ENCODE data around the gene TF.

The TF gene

GRCh38 chr3:133812872-133813271, 66.7 kb downstream of the TF start:
- no peak for DNase-seq (ENCODE audit: low read depth in 2 of 2)

- DNase-seq (ENCODE audit: low read depth in 2 of 2): no peak
Measured at GRCh38 chr3:133815386-133815785, 69.2 kb downstream of the TF start.

- DNase-seq (ENCODE audit: low read depth in 2 of 2): no peak
Measured at GRCh38 chr3:133820129-133820528, 73.9 kb downstream of the TF start.

GRCh38 chr3:133820889-133821675, 74.9 kb downstream of the TF start:
- DNase-seq (ENCODE audit: low read depth in 2 of 2): no peak

GRCh38 chr3:133821767-133822638, 75.8 kb downstream of the TF start:
- no peak for DNase-seq (ENCODE audit: low read depth in 2 of 2)

GRCh38 chr3:133824961-133825485, 78.8 kb downstream of the TF start:
- no peak for DNase-seq (ENCODE audit: low read depth in 2 of 2)

GRCh38 chr3:133825969-133826727, 80.0 kb downstream of the TF start:
- no peak for DNase-seq (ENCODE audit: low read depth in 2 of 2)

GRCh38 chr3:133827136-133827535, 80.9 kb downstream of the TF start:
- DNase-seq (ENCODE audit: low read depth in 2 of 2): no peak

GRCh38 chr3:133827684-133828083, 81.5 kb downstream of the TF start:
- no peak for DNase-seq (ENCODE audit: low read depth in 2 of 2)

GRCh38 chr3:133828576-133829309, 82.5 kb downstream of the TF start:
- no peak for DNase-seq (ENCODE audit: low read depth in 2 of 2)

GRCh38 chr3:133829310-133829707, 83.1 kb downstream of the TF start:
- DNase-seq (ENCODE audit: low read depth in 2 of 2): no peak

- DNase-seq (ENCODE audit: low read depth in 2 of 2): no peak
Measured at GRCh38 chr3:133830071-133830470, 83.9 kb downstream of the TF start.

GRCh38 chr3:133831966-133832801, 86.0 kb downstream of the TF start:
- DNase-seq (ENCODE audit: low read depth in 2 of 2): no peak

- no peak for DNase-seq (ENCODE audit: low read depth in 2 of 2)
Measured at GRCh38 chr3:133832802-133833144, 86.6 kb downstream of the TF start.

- no peak for DNase-seq (ENCODE audit: low read depth in 2 of 2)
Measured at GRCh38 chr3:133833267-133833666, 87.1 kb downstream of the TF start.

GRCh38 chr3:133833880-133834620, 87.9 kb downstream of the TF start:
- no peak for DNase-seq (ENCODE audit: low read depth in 2 of 2)

- DNase-seq (ENCODE audit: low read depth in 2 of 2): no peak
Measured at GRCh38 chr3:133834621-133835417, 88.6 kb downstream of the TF start.

- DNase-seq (ENCODE audit: low read depth in 2 of 2): no peak
Measured at GRCh38 chr3:133835418-133835743, 89.2 kb downstream of the TF start.

GRCh38 chr3:133835961-133836360, 89.8 kb downstream of the TF start:
- DNase-seq (ENCODE audit: low read depth in 2 of 2): no peak
